ENCODE data around the gene LRFN5.

Gene LRFN5

DNA sequence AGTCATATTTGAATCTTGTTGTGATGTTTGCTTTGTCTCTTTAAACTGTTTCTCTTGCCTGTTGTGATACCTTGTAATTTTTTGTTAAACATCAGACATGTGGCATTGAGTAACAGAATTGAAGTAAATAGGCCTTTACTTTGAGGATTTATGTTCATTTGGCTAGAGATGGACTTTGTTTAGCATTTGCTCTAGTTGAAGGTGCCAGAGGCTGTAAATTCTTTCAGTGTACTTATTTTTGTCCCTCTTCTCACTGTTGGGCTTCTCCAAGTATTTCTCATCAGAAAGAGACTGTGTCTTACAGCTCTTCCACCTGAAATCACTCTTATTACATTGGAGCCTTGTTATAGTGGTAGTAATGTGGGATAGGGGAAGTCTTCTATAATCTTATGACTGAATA, 175.8 kb downstream of the LRFN5 start:
- H3K4me3 ChIP-seq (ENCODE audit: low read length), result no peak overlapping the region
- TF ChIP-seq ZNF274 (IDR thresholded peaks at IDR 0.05; ENCODE audit: low read depth, low read length), result no peak

DNA sequence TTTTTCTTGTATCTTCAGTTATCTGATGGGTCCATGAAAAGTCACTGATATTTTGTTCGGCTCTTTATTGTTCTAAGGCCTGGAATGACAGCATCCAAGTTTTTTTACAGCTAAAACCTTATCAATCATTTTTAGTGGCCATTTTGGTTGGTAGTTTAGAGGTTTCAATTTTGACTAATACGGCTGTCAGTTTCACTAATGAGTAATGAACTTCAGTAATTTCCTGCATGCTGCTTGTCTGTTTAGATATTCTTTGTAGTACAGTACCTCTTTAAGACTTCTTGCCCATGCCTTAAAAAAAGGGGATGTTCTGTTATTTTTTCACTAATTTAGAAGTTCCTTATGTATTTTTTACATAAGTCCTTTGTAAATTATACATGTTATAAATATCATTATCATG, 176.7 kb downstream of the LRFN5 start:
- no peak for TF ChIP-seq ZNF274 (IDR thresholded peaks at IDR 0.05; ENCODE audit: low read depth, low read length)
- H3K4me3 ChIP-seq (ENCODE audit: low read length), result no peak overlapping the region

DNA sequence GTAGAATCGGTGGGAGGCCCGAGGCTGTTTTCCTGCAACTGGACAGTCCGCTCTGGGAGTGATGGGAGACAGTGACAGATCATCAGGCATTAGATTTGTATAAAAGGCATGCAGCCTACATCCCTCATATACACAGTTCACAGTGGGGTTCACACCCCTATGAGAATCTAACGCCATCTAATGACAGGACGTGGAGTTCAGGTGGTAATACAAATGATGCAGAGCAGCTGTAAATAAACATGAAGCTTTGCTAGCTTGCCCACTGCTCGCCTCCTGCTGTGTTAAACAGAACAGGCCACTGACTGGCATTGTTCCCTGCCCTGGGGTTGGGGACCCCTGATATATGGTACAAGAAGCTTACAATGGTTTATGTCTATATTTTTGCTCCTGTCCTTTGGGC, 179.0 kb downstream of the LRFN5 start:
- no peak for TF ChIP-seq ZNF274 (IDR thresholded peaks at IDR 0.05; ENCODE audit: low read depth, low read length)
- H3K4me3 ChIP-seq (ENCODE audit: low read length), result no peak overlapping the region

DNA sequence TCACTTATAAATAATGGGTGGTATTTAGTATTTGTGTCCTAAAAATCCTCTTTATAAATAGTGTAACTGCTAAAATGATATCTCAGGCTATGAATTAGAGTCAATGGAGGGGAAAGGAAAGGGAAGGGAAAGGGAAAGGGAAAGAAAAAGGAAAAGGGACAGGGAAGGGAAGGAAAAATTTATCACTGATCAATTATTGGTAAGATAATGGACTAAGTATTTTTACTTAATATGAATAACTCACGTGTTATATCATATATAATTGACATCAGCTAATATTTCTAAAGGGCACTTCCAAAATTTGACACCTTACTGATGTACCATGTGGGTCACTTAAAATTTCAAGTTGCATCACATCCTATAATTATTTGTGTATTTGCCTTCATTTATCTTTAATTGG, 193.1 kb downstream of the LRFN5 start:
- H3K4me3 ChIP-seq (ENCODE audit: low read length), result no peak overlapping the region

DNA sequence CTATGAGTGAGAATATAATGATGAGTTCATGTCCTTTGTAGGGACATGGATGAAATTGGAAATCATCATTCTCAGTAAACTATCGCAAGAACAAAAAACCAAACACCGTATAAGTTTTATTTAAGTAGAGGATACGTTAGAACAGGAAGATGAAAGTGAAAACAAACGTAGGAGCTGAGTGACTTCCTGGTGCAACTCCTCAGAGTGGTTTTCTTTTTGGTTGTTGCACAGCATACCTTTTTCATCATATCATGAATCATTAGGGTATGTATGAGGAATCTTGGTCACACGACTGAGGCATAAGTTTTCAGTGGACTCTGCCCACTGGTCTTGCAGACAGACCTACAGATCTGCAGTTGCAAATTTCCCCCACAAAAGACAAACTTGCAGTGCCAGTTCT, 199.0 kb downstream of the LRFN5 start:
- no peak overlapping the region for H3K4me3 ChIP-seq (ENCODE audit: low read length)
- no peak for TF ChIP-seq ZNF274 (IDR thresholded peaks at IDR 0.05; ENCODE audit: low read depth, low read length)

More for the DNA sequence above, 193.1 kb downstream of the LRFN5 start:
- TF ChIP-seq ZNF274 (IDR thresholded peaks at IDR 0.05; ENCODE audit: low read depth, low read length), result no peak

DNA sequence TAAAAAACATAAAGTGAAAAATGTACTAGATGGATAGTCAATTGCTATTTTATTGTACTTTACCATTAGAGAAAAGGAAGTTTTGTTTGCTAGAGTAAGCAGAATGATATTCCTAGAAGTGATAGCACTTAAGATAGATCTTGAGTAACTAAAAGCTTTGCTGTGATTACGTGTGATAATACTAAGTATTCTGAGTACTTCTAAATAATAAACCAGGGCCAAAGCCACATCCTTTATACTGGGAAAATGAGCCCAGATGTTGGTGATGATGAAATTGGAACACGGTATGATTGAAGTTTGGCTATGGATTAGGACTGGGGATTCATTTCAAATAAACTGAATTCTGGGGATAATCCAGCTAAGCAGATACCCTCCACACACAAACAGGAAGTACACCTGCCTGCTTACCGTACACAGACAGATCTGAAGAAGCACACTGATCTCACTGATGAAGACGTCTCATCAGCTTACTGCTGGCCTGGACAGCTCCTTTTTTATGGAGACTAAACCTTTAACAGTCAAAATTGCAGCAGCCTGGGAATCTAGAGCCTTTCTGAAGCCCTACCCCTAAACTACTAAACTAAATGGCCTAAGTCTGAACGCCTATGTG, 199.8 kb downstream of the LRFN5 start:
- H3K4me3 ChIP-seq (ENCODE audit: low read length), result no peak overlapping the region
- TF ChIP-seq ZNF274 (IDR thresholded peaks at IDR 0.05; ENCODE audit: low read depth, low read length), result no peak

DNA sequence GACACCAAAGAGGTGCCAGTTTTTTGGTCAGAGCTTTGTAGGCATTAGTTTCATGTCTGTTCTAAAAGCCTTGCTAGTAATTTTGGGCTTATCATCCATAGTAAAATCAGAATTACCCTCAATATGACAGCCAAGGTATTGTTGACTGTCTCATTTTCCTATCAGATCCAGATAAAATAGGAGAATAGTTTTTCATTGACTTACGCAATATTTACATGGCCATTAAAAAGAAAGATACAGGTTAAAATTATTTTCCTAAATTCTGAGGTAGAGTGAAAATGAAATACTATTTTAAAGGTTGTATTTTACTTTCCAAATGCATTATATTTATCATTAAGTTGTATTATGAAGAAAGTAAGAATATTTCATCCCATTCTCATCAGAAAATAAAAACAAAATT, 203.7 kb downstream of the LRFN5 start:
- no peak overlapping the region for H3K4me3 ChIP-seq (ENCODE audit: low read length)
- TF ChIP-seq ZNF274 (IDR thresholded peaks at IDR 0.05; ENCODE audit: low read depth, low read length), result no peak

DNA sequence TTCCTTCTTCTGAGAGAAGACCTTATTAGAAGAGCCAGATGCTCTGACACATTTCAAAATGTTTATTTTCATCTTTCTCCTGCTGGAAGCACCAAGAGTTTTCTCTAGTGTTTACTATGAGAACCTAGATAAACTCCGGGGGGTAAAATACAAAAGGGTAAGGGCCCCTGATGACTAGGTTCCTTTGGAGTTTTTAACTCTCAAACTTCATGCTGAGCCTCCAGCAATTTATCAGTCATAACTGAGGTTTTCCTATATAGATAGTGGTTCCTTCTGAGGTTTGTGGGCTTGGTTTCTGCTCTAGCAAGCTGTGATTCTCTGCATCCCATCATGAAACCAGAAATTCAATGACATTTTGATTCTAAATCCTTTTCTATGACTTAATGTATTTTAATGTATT, 210.9 kb downstream of the LRFN5 start:
- TF ChIP-seq ZNF274 (IDR thresholded peaks at IDR 0.05; ENCODE audit: low read depth, low read length), result no peak
- no peak overlapping the region for H3K4me3 ChIP-seq (ENCODE audit: low read length)

DNA sequence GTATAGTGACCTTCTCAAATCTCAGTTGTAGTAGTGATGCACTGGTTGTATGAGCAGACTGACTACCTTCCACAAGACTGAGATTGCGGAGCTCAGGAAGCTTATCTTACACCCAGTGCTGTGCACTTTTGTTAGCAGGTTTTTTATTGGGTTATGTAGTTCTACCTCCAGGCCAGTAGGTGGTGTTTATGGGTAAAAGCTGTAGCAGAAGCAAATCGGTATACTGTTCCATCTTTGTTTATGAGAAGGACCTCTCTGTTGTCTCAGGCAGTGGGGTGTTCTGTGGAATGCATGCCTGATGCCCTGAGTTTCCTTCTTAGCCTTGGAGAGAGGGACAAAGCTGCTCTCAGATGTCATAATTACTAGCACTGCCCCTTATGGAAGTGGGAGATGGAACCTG, 217.8 kb downstream of the LRFN5 start:
- H3K4me3 ChIP-seq (ENCODE audit: low read length), result no peak overlapping the region
- no peak for TF ChIP-seq ZNF274 (IDR thresholded peaks at IDR 0.05; ENCODE audit: low read depth, low read length)

DNA sequence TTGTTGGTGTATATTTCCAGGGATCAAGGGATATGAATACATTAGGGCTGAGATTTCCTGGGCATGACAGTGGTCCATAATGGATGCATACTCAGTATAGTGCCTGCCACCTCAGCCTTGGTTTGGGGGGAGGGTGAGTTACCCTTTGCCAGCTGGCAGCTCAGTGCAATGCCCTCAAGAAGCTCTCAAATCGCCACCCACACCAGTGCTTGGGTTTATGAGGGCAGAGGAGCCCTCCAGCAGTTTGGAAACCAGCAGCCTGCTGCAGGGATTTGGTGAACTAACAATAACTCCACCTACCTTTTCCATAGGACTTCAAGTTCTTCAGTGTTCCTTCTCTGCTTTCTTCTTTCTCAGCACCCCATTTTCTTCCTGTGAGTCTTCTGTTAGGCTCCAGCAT, 218.9 kb downstream of the LRFN5 start:
- H3K4me3 ChIP-seq (ENCODE audit: low read length), result no peak overlapping the region
- TF ChIP-seq ZNF274 (IDR thresholded peaks at IDR 0.05; ENCODE audit: low read depth, low read length), result no peak

DNA sequence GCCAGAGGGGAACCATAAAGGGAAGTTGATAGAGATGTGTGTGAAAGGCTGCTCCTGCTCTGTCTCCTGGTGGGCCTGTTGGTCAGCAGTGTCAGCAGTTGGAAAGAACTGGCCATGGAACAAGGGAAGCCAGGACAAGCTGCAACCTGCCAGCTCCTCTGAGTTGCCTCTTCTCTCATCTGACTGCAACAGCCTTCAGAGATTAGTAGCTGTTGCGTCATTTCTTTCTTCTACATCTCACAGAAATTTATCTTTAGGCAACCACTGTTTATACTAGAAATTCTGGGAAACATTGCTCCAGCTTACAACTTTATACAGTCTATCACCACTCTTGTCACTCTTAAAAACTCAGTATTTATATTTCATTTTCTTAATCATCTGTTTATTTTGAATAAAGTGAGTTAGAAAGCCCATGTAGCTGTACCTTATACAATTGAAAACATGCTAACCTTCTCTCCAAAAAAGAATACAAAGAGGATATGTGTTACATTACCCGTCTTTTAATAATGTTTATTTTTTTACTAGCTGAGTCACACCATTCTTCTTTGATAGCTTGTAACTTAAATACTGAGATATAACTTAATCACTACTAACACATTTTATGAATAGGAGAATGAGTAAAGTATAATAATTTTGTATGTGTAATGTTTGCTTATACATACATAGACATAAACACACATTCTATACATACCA, 224.2 kb downstream of the LRFN5 start:
- TF ChIP-seq ZNF274 (IDR thresholded peaks at IDR 0.05; ENCODE audit: low read depth, low read length), result no peak
- H3K4me3 ChIP-seq (ENCODE audit: low read length), result no peak overlapping the region

DNA sequence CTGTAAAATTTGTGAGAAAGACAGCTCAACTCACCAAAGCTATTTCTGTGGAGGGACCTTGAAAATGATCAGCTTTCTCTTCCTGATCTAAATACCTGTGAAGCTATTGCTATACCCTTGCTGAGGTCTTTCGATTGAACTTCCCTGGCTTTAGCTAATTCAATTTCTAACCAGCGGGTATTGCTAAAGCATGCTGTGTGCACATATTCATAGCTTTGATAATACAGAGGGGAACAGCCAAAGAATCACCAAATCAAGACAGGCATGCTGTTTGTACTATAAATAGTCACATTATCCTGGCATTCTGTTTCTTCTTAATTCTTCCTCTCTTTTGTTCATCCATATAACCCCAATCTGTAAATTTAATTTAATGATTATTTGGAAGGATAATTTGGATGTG, 233.0 kb downstream of the LRFN5 start:
- no peak overlapping the region for H3K4me3 ChIP-seq (ENCODE audit: low read length)
- TF ChIP-seq ZNF274 (IDR thresholded peaks at IDR 0.05; ENCODE audit: low read depth, low read length), result no peak

DNA sequence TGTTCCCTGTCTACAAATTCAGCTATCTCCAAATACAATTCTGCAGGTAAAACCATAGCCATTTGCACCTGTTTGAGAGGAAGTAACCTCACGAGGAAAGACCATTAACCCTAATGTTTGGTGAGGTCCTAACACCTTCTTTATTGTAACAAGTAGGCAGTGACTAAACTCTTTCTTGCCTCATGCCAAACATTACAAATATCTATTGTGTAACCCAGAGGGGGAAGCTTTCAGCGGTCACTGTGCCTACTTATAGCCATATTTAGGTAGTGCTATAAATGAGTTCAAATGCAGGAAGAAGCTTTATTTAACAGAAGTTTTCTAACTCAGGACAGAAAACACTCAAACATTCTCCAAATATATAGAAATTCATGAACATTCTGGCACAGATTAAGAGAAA, 252.7 kb downstream of the LRFN5 start:
- no peak for TF ChIP-seq ZNF274 (IDR thresholded peaks at IDR 0.05; ENCODE audit: low read depth, low read length)
- no peak overlapping the region for H3K4me3 ChIP-seq (ENCODE audit: low read length)

DNA sequence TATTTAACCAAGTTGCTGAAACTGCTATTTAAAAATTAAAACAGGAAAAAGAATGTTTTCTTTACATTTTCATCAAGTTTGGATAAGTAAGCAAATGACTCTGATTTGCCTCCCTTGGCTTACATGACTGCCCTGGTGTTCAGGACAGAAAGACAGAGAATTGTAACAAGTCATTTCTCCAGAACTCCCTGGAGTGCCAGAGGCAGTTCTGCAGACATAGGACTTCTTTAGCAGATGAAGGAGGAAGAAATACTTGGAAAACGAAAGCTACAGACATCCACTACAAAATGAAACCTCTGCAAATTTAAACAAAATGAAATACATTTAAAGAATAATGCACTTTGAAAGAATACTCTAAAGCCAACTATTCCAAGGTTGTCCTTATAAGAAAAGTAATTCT, 253.9 kb downstream of the LRFN5 start:
- no peak overlapping the region for H3K4me3 ChIP-seq (ENCODE audit: low read length)
- TF ChIP-seq ZNF274 (IDR thresholded peaks at IDR 0.05; ENCODE audit: low read depth, low read length), result no peak

DNA sequence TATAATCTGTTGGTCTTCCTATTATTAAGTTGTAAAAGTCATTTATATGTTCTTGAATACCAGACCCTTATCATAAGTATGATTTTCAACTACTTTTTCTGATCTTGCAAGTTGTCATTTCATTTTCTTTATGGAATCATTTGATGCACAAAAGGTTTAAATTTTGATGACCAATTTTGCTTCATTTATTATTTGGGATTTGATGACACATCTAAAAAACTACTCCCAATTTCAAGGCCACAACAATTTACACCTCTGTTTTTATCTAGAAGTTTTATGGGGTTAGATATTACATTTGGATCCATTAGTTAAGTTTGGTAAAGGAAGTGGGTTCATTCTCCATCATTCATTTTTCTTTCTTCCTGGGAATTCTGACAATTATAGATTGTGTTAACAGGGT, 259.2 kb downstream of the LRFN5 start:
- no peak overlapping the region for H3K4me3 ChIP-seq (ENCODE audit: low read length)
- TF ChIP-seq ZNF274 (IDR thresholded peaks at IDR 0.05; ENCODE audit: low read depth, low read length), result no peak

DNA sequence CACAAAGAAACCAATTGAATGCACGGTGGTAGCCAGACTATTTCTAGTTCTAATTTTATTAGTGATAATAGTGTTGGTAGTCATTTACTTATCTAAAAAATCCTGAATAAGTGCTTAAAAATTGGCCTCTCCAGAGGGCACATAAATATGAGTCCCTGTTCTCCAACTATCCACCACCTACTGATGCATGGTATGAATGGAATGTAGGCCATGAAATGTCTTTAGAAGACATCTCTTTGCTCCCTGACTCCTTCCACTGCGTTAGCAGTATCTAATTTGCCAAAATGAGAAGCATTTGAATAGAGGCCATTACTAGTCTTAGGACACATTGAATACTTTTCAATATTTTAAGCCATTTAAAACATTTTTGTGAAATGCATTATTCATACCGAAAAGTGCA, 261.7 kb downstream of the LRFN5 start:
- H3K4me3 ChIP-seq (ENCODE audit: low read length), result no peak overlapping the region
- TF ChIP-seq ZNF274 (IDR thresholded peaks at IDR 0.05; ENCODE audit: low read depth, low read length), result no peak
